ENCODE data around the gene BRINP2. TPM values are rescaled to one million over a fixed set of nuclear protein-coding genes. Genes with fewer than 3 reads are reported as not detected.

Gene BRINP2
- total and polyA plus RNA-seq, 2 of the 4 experiments (the other 2 are of a cell fraction) = not detected

GRCh38 chr1:177275736-177276135 is 105.0 kb downstream of the BRINP2 start:
- dilution Hi-C loops (cut with HindIII; ENCODE audit: low sequenced_read_pairs, unreplicated experiment) = no loop called here
- no peak overlapping the region for H2AFZ ChIP-seq (replicated peaks; ENCODE audit: low read length, poor library complexity)
- H3K27me3 ChIP-seq (ENCODE audit: control insufficient read depth, insufficient read depth, low read length) = peaks cover 1% of the 10 kb centered on the region; the same call in 1 of the 2 replicates
- H3K4me1 ChIP-seq (ENCODE audit: control insufficient read depth, insufficient read depth, low read length) = no peaks in the 10 kb centered on the region
- TF ChIP-seq RAD21 (IDR thresholded peaks at IDR 0.05; ENCODE audit: low read length) = no peak
- no peak for TF ChIP-seq CTCF (conservative IDR thresholded peaks at IDR 0.05; ENCODE audit: low read depth, low read length)
- no peak for TF ChIP-seq MXI1 (IDR thresholded peaks at IDR 0.05; ENCODE audit: borderline replicate concordance, low read depth, low read length)
- H3K4me2 ChIP-seq (ENCODE audit: low read depth, low read length) = no peak overlapping the region
- no peak overlapping the region for H4K91ac ChIP-seq (ENCODE audit: insufficient read depth, low read depth, low read length)
- H3K18ac ChIP-seq (ENCODE audit: low read depth, low read length) = no peak overlapping the region
- in situ Hi-C loops (cut with MboI; ENCODE audit: low sequenced_read_pairs) = no loop called here
- intact Hi-C loops (cut with micrococcal nuclease) = no loop called here
- no peak overlapping the region for H3K4ac ChIP-seq (ENCODE audit: low read depth, low read length)
- H4K5ac ChIP-seq (ENCODE audit: low read depth, low read length) = no peak overlapping the region
- H3K79me1 ChIP-seq (ENCODE audit: low read depth in 1 of 2, low read length in 2 of 2) = no peaks in the 10 kb centered on the region
- no peaks in the 10 kb centered on the region for H3K9me3 ChIP-seq (ENCODE audit: control insufficient read depth, insufficient read depth, low read length)
- no peak overlapping the region for H2AK9ac ChIP-seq (replicated peaks; ENCODE audit: low read depth, low read length, poor library complexity)
- H3K23ac ChIP-seq (ENCODE audit: low read depth, low read length) = no peak overlapping the region
- no peak overlapping the region for H2BK20ac ChIP-seq (ENCODE audit: low read depth, low read length)
- no peak overlapping the region for H3K9ac ChIP-seq (ENCODE audit: low read depth, low read length)
- H2BK120ac ChIP-seq (ENCODE audit: low read depth, low read length) = no peak overlapping the region
- ChIA-PET POLR2A (ENCODE audit: unreplicated experiment) (no interaction called here), CTCF (no interaction called here)
- no peak overlapping the region for H2BK5ac ChIP-seq (ENCODE audit: low read depth, low read length, poor library complexity, severe bottlenecking)
- no peaks in the 10 kb centered on the region for H3K36me3 ChIP-seq (ENCODE audit: control insufficient read depth, insufficient read depth, low read length)
- WGBS, 2 experiments (ENCODE audit: extremely low coverage in 2 of 2, insufficient read length in 1 of 2) = no CpG with 5 or more reads among the region's 1 CpG
- no peak overlapping the region for H3K27ac ChIP-seq (ENCODE audit: insufficient read depth, low read length)
- no peak for DNase-seq
- H3K9me1 ChIP-seq (ENCODE audit: insufficient read depth, low read length) = no peaks in the 10 kb centered on the region
- no peak overlapping the region for H4K8ac ChIP-seq (ENCODE audit: low read depth in 2 of 2, low read length in 2 of 2)
- H3K14ac ChIP-seq (replicated peaks; ENCODE audit: low read depth, low read length) = no peak overlapping the region
- ATAC-seq (ENCODE audit: low read depth) = no peak
- H2BK15ac ChIP-seq (ENCODE audit: low read depth, low read length) = no peak overlapping the region
- BruUV-seq (replicated peaks) = no TSS peak
- H3K4me3 ChIP-seq (ENCODE audit: insufficient read depth, low read depth, low read length) = no peak overlapping the region
- H2AK5ac ChIP-seq (ENCODE audit: low read depth, low read length) = no peak overlapping the region
- no peaks in the 10 kb centered on the region for H4K20me1 ChIP-seq (ENCODE audit: insufficient read depth, low read length)
- no peak overlapping the region for H3K56ac ChIP-seq (ENCODE audit: extremely low read depth, insufficient read depth, low read length)

Measured in IMR-90 (cell line).